UCSD-AML1 (cell line): ENCODE measurements around the gene ELMOD3.
"Not testable (repeated sequence)": the region's sequence is repeated elsewhere in the genome, so short reads cannot be mapped to it uniquely, and the experiment has no call there.

Source experiments
- DNase-seq: peaks from one replicate; lab custom pipeline; 2025; ENCODE audit not compliant: unreplicated experiment; lab: John Stamatoyannopoulos, UW

The ELMOD3 gene

DNA sequence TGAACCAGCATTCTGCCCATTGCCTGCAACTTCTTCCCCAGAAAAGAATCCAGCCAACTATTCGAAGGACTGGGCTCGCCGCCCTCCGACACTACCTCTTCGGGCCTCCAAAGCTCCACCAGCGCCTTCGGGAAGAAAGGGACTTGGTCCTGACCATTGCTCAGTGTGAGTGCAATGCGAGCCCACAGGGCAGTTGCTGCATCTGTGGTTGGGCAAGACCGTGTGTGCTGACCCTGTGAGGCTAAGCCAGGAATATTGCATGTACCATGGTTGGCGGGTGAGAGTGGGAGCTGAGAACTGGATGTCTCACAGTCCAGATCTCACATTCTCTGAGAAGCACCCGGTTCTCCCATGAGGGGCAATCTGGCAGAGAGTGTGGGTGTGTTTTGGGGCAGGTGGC lies 16.5 kb downstream of the ELMOD3 start:
- DNase-seq: no peak

DNA sequence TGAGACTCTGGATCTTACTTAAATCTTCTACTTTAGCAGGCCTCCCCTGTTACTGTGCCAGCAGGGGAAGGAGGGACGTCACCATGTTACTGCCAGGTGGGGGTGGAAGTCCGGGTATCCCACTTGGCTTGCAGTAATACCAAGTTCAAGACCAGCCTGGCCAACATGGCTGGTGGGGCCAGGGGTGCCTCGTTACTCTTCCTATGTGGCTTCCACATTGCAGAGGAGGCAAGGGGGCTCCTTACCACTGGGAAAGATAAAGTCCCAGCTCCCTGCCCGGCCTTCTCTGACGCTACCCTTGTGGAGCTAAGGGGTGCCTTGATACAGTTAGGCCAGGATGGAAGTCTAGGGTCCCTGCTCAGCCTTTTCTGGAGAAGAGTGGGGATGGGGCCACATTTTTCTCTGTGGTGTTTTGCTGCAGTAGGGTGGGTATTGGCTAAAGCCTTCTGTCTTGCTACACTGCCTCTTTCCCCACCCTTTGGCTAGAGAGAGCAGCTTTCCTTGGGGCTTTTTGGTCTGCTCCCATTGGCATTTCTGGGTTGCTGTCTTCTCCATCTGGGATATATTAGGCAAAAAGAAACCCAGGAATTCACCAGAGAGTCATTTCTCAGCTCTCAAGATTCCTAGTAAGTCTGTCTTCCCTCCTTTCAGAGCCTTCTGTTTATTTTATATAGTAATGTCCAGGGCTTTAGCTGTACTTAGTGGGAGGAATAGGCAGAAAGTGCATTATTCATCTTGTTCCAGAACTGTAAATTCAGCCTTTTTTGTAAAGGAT lies 21.9 kb downstream of the ELMOD3 start:
- no peak for DNase-seq

DNA sequence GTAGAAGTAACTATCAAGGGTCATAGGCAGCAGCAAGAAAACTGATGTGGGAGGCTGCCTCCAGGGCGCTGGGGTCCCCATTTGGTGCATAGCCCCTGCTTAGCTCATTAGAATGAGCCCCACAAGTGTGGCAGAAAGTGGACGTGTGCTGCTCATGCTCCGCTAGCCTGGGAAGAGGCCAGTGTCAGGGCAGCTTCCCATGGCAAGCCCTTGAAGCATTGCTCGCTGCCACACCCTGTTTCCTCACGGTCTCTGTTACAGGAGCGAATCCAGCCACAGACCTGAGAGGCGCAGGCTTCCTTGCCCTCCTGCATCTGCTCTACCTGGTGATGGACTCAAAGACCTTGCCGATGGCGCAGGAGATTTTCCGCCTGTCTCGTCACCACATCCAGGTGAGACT lies 22.5 kb downstream of the ELMOD3 start:
- DNase-seq: no peak

DNA sequence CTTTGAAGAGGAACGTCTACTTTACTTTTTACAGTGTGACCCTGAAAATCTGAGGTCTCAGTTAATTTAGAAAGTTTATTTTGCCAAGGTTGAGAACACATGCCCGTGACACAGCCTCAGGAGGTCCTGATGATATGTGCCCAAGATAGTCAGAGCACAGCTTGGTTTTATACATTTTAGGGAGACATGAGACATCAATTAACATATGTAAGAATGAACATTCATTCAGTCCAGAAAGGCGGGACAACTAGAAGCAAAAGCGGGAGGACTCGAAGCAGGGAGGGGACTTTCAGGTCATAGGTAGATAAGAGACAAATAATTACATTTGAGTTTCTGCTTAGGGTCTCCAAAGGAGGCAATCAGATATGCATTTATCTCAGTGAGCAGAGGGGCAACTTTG lies 23.7 kb downstream of the ELMOD3 start:
- DNase-seq: no peak

DNA sequence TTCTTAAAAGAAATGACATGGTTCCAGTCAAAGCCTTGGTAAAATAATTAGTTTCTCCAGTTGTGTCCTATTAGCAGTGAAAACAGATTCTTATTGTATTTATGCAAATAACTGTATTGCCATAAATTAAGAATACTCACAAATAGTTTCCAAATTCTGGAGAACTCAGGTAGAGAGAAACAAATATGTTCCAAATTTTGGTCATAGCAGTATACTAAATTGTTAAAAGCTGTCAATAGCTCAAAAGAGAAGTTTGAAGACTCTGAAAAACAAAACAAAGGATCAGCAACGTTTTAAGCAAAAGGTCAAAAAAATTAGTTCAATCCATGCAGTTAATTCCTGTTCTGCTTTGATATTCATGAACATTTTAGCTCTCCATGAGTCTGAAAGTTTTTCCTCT lies 25.5 kb downstream of the ELMOD3 start:
- no peak for DNase-seq

DNA sequence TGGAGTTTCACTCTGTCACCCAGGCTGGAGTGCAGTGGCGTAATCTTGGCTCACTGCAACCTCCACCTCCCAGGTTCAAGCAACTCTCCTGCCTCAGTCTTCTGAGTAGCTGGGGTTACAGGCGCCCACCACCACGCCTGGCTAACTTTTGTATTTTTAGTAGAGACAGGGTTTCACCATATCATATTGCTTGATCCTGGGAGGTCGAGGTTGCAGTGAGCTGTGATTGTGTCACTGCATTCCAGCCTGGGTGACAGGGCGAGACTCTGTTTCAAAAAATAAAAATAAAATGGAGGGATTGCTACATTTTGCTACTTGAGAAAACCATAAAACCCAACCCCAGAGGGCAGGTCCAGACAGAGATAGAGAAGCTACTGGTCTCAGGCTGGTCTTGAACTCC lies 28.6 kb downstream of the ELMOD3 start:
- not testable (repeated sequence) for DNase-seq

DNA sequence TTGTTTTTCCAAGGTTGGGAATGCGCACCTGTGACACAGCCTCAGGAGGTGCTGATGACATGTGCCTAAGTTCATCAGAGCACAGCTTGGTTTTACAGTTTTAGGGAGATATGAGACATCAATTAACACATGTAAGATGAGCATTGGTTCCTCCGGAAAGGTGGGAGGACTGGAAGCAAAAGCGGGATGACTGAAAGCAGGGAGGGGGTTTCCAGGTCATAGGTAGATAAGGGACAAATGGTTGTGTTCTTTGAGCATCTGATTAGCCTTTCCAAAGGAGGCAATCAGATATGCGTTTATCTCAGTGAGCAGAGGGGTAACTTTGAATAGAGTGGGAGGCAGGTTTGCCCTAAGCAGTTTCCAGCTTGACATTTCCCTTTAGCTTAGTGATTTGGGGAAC lies 29.3 kb downstream of the ELMOD3 start:
- no peak for DNase-seq

DNA sequence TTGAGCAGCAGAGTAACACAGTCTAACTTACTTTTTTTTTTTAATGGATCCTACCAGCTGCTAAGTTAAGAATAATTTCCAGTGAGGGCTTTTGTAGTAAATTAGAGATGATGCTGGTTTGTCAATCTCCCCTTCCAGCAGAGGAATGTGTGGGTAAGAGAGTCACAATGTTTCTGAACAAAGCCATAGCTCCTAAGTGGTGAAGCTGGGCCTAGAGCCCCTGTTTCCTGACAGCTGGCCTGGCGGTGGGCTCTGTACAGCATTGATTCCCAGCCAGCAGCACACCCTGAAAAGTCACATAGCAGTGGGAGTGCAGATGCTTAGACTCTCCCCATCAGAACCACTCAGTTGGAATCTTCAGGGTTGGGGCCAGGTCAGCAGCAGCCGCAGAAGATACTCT lies 31.2 kb downstream of the ELMOD3 start:
- DNase-seq: no peak

DNA sequence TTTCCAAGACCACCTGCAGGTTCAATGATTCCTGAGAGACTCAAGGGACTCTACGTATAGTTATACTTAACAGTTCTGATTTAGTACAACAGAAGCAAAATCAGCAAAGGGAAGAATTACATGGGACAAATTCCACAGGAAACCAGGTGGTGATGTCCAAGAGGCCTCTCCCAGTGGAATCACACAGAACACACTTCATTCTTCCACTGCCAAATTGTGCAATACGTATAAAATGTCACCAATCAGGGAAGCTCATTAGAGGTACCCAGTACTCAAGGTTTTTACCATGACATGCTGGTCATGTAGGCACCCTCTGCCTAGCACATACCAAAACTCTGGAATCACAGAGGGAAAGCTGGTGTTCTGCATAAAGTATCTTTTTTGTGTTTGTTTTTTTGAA lies 33.2 kb downstream of the ELMOD3 start:
- no peak for DNase-seq

DNA sequence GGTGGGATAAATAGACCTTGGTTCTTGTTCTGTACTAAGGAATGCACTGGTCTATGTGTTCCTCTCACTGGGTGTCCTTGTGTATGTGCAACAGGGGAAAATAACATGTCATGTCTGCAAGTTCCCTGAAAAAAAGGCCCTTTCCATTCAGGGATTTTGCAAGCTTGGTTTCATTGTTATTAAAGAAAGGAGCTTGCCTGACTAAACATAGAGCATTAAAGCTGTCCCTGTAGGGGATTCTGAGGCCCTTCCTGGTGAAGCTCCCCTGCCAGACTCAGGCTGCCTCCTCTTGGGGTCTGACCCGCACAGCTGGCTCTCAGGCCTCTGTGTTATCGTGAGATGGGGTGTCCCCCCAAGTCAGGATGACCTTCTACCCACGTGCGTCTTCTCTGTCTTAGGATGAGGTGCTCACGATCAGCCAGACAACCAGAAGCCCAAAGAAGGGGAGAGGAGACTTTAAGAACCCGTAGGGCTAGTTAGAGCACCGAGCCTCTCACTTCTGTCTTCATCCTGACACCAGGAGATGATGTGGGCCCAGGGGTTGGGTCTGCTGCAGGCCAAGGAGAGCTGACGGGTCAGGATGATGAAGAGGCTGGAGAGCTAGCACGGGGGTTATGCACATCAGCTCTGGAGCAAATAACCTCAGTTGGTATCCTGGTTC lies 34.4 kb downstream of the ELMOD3 start:
- DNase-seq: no peak

DNA sequence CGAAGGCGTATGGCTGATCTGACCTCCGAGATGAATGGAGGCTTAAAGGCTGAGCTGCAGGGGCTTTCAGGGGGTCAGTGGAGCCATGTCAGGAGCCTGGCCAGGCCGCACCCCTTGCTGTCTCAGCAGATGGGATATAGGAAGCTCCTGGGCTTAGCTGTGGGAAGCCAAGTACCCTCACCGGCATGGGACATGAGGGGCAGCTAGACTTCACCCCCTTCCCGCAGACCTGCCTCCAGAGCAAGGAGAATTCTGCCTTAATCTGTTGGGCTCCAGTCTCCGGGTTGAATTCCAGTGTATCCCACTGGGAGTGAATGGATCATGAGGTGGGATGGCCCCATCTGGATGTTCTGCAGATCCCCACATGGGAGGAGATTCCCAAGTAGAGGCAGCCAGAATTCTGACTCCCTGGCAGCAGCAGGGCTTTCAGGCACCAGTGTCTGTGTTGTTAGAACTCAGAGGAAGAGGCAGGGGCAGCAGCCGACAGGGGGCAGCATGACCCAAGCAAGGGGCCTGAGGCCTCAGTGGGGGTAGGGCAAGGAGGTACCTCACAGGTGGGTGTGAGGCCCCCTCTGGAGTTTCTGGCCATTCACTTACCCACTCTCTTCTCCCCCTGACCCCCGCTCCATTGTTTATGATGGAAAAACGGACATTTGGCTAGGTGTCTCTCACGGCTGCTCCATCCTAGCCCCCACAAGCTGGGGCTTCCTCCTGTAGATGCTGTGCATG lies 36.5 kb downstream of the ELMOD3 start:
- peak; percentile 74 for DNase-seq

DNA sequence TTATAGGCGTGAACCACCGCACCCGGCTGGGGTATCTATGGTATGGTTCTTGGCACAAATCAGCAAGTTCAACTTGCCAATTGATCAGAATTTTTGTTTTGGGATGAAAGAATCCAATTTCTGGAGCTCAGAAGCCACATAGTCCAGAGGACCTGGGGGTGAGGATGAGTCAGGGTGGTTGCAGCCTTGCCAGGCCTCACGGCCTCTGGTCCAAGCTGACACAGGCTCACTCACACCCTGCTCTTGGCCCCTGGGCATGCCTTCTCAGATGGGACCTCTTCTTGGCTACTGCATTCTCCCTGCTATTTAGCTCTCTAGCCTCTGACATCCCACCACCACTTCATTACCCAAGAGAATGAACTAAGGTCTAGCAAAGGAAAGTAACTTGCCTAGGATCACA lies 39.3 kb downstream of the ELMOD3 start:
- DNase-seq: no peak

DNA sequence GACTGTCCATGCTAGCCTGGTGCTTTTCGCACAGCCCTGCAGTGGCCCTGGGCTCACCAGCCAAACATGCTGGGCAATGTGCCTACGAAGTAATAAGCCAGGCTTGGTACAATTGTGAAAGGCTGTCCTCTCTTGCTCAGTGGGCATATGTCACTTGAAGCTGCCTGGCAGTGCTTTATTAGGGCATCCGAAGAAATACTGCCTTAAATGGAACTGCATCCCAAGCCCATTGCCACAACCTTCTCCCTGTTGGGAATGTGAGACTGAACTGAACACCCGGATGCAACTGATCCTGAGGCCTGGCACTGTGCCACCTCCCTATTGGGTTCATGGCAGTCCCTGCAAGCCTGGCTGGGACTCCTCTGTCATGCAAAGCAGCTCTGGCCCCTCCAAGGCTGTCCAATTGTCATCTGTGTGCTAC lies 39.7 kb downstream of the ELMOD3 start:
- DNase-seq: no peak

DNA sequence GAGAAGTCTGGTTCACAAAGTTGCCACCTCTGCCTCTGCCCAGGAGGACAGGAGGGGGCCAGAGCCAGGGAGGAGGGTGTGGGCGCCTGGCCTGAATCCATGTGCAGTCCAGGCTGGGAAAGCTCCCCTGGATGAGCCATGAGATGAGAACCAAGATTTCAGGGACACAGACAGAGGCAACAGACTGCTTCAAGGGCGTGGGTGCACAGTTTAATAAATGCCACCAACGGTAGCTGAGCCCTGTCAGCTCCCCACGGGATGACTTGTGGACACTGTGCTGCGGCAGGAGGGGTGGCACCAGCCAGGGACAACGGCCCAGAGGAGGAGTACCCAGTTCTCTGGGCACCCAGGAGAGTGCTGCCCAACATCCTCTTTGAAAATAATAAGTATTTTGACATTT lies 40.4 kb downstream of the ELMOD3 start:
- DNase-seq: no peak

DNA sequence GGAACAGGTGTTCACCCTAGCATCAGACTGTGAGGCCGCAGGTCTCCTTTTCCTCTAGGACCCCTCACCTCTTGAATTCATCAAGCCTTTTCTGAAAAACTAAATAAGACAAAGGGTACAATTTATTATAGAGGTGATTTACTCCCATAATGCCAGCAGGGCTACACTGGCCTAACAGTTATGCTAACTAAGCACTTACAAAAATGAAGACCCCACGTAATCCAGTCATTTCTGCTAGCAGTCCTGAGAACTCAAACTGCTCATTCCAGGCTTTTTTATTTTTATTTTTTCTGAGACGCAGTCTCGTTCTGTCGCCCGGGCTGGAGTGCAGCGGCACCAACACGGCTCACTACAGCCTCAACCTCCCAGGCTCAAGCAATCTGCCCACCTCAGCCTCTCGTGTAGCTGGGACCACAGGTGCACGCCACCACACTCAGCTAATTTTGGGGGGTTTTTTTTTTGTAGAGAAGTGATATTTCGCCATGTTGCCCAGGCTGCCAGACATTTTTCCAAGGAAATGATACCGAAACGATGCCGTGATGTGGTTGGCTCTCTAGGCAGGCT lies 41.4 kb downstream of the ELMOD3 start:
- no peak for DNase-seq

DNA sequence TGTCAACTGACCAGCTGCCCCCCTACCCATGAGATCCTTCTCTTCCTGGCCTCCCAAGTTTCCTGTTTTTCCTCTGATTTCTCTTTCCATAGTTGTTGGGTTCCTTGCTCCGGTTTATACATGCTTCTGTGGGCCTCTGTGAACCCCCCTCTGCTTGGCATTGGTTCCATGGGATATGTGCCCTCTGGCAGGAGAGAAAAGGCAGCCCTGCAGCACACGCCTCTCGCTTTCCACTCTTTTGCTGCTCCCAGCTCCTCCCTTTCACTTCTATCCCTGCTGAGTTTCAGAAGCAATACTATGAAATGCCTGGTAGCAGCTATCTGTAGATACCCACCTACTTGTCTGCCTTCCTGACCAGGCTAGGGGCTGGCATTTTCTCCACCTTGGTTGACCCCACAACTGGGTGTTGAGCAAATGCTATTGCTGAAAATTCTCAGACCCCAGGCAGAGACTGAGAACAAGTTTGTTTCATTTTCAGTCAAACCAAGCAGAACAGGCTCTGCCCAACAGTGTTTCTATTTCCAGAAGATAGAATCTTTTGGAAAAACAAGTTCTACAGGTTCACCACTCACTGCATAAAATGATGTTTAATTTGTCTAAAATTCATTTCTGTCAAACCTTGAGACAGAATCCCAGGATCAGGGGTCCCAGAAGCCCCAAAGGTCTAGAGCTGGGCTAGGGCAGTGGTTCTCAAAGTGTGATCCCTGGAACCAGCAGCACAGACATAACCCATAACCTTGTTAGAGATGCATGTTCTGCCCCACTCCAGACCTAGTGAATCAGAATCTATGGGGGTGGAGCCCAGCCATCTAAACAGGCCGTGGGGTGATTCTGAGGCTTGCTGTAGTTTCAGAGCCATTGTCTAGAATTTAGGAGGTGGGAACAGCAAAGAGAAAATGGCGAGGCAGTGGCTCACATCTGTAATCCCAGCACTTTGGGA lies 42.2 kb downstream of the ELMOD3 start:
- no peak for DNase-seq

DNA sequence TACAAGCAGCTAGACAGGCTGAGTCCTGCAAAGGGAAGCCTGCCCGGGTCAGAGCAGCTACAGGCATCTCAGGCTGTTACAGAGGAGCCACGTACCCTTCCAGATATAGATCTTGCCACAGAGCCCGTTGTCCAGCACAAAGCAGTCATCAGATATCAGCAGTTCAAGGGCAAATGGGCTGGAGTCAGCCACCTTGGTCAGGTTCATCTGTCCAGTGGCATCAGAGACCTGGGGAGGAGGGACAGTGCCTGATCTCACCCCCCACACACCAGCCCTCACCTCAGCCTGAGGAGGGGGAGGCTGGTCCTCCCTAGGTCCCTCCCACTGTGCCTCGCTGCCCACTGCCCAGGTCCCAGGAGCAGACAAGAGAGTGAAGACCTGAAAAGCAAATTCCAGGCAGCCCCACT lies 43.4 kb downstream of the ELMOD3 start:
- no peak for DNase-seq

DNA sequence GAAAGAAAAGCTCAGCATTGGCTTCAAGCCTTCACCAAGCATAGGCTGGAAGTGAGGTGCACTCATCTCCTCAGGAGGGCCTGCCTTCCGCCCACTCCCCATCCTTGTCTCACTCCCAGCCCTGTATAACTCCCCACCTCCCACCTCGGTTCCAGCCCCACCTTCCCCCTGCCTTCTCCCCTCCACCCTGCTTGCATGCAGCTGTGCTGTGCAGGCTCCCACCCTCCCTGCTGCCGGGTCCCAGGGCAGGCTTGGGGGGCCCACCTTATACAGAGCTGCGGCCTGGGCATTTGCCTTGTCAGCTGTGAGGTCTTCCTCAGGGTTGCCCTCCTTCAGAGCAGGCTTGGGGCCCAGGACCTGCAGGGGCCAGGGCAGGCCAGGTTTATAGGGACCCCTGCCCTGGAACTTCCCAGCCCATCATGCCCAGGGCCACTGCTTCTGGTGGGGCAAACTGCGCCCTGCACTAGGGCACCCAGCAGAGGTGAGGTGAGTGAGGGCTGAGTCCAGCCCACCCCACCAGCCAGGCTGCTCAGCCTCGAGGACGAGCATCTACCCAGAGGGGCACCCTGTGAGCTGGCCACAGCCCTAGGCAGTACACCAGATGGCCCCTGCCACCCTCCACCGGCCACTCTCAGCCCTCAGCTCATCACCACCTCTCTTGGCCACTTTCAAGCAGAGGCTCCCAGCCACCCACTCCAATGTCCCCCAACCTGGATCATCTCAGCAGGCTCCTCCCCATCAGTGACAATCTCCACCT lies 44.0 kb downstream of the ELMOD3 start:
- DNase-seq: no peak

DNA sequence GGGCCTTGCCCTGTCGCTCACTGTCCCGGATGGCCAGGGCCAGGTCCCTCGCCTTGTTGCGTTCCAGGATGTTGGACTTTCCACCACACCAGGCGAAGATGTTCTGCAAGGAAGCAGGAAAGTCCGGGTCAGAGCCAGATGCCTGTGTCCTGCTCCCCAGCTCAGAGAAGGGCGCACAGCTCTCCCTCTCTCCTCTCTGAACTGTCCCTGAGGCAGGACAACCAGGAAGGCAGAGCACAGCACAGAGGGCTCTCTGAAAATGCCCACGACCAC lies 44.5 kb downstream of the ELMOD3 start:
- no peak for DNase-seq

DNA sequence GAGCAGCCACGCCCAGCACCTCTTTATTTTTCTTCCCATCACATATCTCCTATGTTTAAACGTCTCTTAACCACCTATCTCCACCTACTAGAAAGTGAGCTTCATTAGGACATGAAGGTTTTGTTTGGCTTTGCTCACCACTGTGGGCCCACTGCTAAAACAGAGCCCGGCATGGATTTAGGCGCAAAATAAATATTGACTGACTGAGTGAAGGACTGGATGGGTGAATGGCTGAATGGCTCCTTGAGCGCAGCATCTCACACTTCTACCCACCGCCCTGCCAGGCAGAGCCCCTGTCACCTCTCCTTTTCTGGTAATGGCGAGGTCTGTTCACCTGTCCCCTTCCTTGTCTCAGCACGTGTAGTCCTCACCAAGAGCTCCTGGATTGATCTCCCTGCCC lies 45.5 kb downstream of the ELMOD3 start:
- no peak for DNase-seq
